Retinal pigment epithelial cell (primary cell): Measurements from ENCODE around the gene NFIC.

Experiments used
- DNase-seq: peaks from one replicate; pipeline ENCODE4 v3.0.0-alpha.2; 2010; ENCODE audit warnings: low read depth
- H3K4me3 ChIP-seq: 2 replicates; pipeline ENCODE4 v1.5.1; 2011; ENCODE audit warnings: mild to moderate bottlenecking, low read length, control low read depth, moderate library complexity
- CTCF ChIP-seq: conservative IDR thresholded peaks from 2 replicates; pipeline ENCODE4 v1.5.1; 2011; ENCODE audit warnings: low read depth, low read length, control low read depth, inconsistent platforms

Gene NFIC

DNA sequence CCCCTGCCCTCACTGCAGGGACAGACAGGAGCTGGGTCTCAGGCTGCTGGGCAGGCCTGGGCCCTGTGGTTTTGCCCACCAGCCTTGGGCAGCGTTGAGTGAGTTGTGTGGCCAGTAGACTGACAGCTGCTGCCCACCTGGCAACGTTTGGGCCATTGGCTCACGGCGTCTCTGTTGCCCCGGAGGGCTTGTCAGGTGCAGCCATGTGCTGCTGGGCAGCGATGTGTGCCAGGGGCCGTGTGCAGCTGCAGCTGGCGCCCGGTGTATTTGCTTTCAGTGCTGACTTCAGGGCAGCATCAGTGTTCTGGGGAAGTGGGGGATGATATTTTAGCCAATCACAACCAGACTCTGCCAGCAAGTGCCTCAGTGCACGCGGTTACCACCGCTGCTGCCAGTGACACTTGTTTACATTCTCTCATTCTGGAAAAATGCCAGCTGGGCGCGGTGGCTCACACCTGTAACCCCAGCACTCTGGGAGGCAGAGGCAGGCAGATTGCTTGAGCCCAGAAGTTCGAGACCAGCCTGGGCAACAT is 150.4 kb downstream of the NFIC start:
- no peak for TF ChIP-seq CTCF
- H3K4me3 ChIP-seq: no peak overlapping the region
- DNase-seq: no peak

DNA sequence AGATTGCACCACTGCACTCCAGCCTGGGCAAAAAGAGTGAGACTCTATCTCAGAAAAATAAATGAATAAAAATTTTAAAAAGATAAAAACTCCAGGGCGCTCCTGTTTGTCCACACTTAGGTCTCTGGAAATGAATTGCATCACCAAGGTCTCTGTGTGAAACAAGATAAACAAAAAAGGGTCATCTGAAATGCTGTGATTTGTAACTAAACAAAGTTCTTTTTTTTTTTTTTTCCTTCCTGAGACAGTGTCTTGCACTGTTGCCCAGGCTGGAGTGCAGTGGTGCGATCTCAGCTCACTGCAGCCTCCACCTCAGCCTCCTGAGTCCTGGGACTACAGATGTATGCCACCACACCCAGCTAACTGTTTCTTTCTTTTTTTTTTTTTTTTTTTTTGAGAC is 151.3 kb downstream of the NFIC start:
- no peak for DNase-seq
- no peak for TF ChIP-seq CTCF
- H3K4me3 ChIP-seq: no peak overlapping the region

DNA sequence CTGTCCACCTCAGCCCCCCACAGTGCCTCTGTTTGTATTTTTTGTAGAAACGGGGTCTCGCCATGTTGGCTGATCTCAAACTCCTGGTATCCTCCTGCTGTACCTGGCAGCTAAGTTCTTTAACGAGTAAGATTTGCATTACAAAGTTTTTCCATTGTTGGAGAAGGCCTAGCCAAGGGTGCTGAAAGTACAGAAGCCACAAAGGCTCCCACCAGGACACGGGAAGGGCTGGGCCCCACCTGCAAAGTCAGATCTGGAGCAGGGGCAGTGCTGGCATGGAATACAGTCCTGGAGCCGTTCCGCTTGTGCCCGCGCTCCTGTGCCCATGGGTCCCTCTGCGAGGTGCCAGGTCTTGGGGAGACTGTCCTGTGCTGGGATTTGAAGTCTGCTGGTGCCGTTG is 151.9 kb downstream of the NFIC start:
- no peak overlapping the region for H3K4me3 ChIP-seq
- DNase-seq: no peak
- TF ChIP-seq CTCF: no peak

- TF ChIP-seq CTCF: no peak
- DNase-seq: no peak
Observed at GRCh38 chr19:3518659-3519058, 152.3 kb downstream of the NFIC start.

More at GRCh38 chr19:3518659-3519058, 152.3 kb downstream of the NFIC start:
- H3K4me3 ChIP-seq: no peak overlapping the region
